SK-N-SH treated with all-trans-retinoic acid at 6 μM for 48 hours (cell line): ENCODE measurements around the gene FGF13.

ENCODE experiments used
- CSRNP3 ChIP-seq: fragments of 250-450 bp; sonication (Bioruptor Pico); IDR thresholded peaks from 2 replicates; pipeline ENCODE4 v1.5.1; 2021; ENCODE audit warnings: mild to moderate bottlenecking, moderate library complexity
- PATZ1 ChIP-seq: fragments of 250-450 bp; sonication (Bioruptor Pico); IDR thresholded peaks from 2 replicates; pipeline ENCODE4 v1.8.0; 2020; ENCODE audit warnings: mild to moderate bottlenecking, moderate library complexity, borderline replicate concordance
- POU6F1 ChIP-seq: fragments of 250-450 bp; sonication (Bioruptor Pico); IDR thresholded peaks from 2 replicates; pipeline ENCODE4 v1.8.0; 2021; ENCODE audit warnings: low read depth, mild to moderate bottlenecking, moderate library complexity, borderline replicate concordance
- PPARA ChIP-seq: fragments of 250-450 bp; sonication (Bioruptor Pico); IDR thresholded peaks from 2 replicates; pipeline ENCODE4 v1.5.0; 2020; ENCODE audit warnings: mild to moderate bottlenecking, borderline replicate concordance
- SNAI2 ChIP-seq: fragments of 250-450 bp; sonication (Bioruptor Pico); IDR thresholded peaks from 2 replicates; pipeline ENCODE4 v1.5.0; 2020; ENCODE audit warnings: mild to moderate bottlenecking, moderate library complexity
- TCF4 ChIP-seq: fragments of 250-450 bp; sonication (Bioruptor Pico); IDR thresholded peaks from 2 replicates; pipeline ENCODE4 v1.8.0; 2021; ENCODE audit warnings: mild to moderate bottlenecking, moderate library complexity, borderline replicate concordance
- TOX ChIP-seq: fragments of 250-450 bp; sonication (Bioruptor Pico); IDR thresholded peaks from 2 replicates; pipeline ENCODE4 v1.8.0; 2021; ENCODE audit warnings: mild to moderate bottlenecking, moderate library complexity, borderline replicate concordance
- ZC3H10 ChIP-seq: fragments of 250-450 bp; sonication (Bioruptor Pico); IDR thresholded peaks from 2 replicates; pipeline ENCODE4 v1.5.1; 2021; ENCODE audit warnings: mild to moderate bottlenecking, moderate library complexity
- ZFP3 ChIP-seq: fragments of 250-450 bp; sonication (Bioruptor Pico); IDR thresholded peaks from 2 replicates; pipeline ENCODE4 v1.5.0; 2020; ENCODE audit warnings: mild to moderate bottlenecking, moderate library complexity
- ZFP30 ChIP-seq: fragments of 450-650 bp; formaldehyde crosslinking; IDR thresholded peaks from 2 replicates; pipeline ENCODE4 v1.5.0; 2022; ENCODE audit warnings: mild to moderate bottlenecking, moderate library complexity
- ZNF565 ChIP-seq: fragments of 450-650 bp; formaldehyde crosslinking; conservative IDR thresholded peaks from 2 replicates; pipeline ENCODE4 v1.5.0; 2020; ENCODE audit warnings: low read depth, mild to moderate bottlenecking, moderate library complexity
- ZNF8 ChIP-seq: fragments of 450-650 bp; formaldehyde crosslinking; IDR thresholded peaks from 2 replicates; pipeline ENCODE4 v1.5.0; 2020; ENCODE audit warnings: mild to moderate bottlenecking, moderate library complexity

- TF ChIP-seq CSRNP3 (CRISPR knock-in tag) = no peak
- no peak for TF ChIP-seq ZNF565
- TF ChIP-seq ZC3H10 = no peak
- no peak for TF ChIP-seq ZFP30 (CRISPR knock-in tag)
- no peak for TF ChIP-seq POU6F1
- TF ChIP-seq PATZ1 = no peak
- TF ChIP-seq SNAI2 = no peak
- TF ChIP-seq TCF4 (CRISPR knock-in tag) = no peak
- TF ChIP-seq ZFP3 = no peak
- TF ChIP-seq ZNF8 (CRISPR knock-in tag) = no peak
- TF ChIP-seq PPARA (CRISPR knock-in tag) = no peak
- no peak for TF ChIP-seq TOX (CRISPR knock-in tag)
These were observed 3.2 kb downstream of the FGF13 start for GRCh38 chrX:138708268-138708667.
